NCI-H226 (cell line): ENCODE results near the gene TMEM100.

ENCODE experiments used
- DNase-seq: peaks from one replicate; pipeline ENCODE4 v3.0.0-alpha.2; 2015

The TMEM100 gene

GRCh38 chr17:55710829-55711496, 11.7 kb downstream of the TMEM100 start:
- DNase-seq, result no peak

DNA sequence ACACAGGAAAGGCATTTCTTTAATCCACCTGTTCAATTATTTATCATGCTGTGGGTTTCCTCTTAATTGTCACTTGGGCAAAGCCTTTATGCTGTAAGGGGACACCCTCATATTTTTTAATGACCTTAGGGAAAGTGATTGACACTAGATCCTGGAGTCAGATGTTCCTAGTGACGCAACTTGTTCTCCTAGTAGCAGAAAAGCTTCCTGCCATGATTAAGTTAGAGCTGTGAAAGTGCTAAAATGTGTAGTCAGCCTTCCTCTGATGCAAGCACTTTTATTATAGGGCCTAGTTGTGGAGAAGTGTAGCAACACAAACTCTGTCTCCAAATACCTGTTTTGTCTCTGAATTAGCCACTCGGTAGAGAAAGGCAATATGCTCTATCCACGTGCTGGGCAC, 12.3 kb downstream of the TMEM100 start:
- DNase-seq, result no peak

DNA sequence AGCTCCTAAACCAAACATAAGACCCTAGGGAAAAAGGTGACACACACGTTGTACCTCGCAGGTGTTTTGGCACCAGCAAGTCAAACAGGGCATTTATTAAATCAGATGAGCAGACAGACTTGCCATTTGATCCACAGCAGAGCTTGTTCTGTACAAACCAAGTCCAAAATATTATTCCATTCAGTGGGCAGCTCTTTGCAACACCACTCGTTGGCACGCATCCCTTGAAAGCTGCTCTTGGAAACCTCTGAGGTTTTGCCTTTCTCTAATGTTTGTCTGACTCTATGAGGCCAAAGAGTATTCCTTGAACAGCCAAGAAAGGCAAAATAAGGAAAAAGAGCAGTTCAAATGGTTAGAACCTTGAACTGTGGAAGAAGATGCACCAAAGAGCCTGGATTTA, 12.7 kb downstream of the TMEM100 start:
- no peak for DNase-seq

- DNase-seq, result no peak
Measured at GRCh38 chr17:55709440-55709839, 13.2 kb downstream of the TMEM100 start.

- DNase-seq, result no peak
Measured at GRCh38 chr17:55708175-55708974, 14.3 kb downstream of the TMEM100 start.

GRCh38 chr17:55706808-55707773, 15.6 kb downstream of the TMEM100 start:
- DNase-seq, result no peak

DNA sequence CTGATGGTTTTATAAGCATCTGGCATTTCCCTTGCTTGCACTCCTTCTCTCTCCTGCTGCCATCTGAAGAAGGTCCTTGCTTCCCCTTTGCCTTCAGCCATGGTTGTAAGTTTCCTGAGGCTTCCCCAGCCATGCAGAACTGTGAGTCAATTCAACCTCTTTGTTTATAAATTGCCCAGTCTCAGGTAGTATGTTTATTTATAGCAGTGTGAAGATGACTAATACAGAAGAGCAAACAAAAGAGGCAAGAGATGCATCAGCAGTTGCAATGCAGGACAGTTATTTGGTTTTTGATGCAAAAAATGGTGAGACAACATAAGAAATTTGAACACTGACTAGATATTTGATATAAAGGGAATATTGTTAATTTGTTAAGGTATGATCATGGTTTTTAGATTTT, 16.8 kb downstream of the TMEM100 start:
- DNase-seq, result no peak

- DNase-seq, result no peak
Measured at GRCh38 chr17:55704401-55704800, 18.3 kb downstream of the TMEM100 start.

DNA sequence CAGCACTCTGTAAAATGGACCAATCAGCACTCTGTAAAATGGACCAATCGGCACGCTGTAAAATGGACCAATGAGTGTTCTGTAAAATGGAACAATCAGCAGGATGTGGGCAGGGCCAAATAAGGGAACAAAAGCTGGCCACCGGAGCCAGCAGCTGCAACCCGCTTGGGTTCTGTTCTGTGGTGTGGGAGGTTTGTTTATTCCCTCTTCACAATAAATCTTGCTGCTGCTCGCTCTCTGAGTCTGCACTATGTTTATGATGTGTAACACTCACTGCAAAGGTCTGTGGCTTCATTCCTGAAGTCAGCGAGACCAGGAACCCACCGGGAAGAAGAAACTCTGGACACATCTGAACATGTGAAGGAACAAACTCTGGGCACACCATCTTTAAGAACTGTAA, 20.5 kb downstream of the TMEM100 start:
- no peak for DNase-seq

DNA sequence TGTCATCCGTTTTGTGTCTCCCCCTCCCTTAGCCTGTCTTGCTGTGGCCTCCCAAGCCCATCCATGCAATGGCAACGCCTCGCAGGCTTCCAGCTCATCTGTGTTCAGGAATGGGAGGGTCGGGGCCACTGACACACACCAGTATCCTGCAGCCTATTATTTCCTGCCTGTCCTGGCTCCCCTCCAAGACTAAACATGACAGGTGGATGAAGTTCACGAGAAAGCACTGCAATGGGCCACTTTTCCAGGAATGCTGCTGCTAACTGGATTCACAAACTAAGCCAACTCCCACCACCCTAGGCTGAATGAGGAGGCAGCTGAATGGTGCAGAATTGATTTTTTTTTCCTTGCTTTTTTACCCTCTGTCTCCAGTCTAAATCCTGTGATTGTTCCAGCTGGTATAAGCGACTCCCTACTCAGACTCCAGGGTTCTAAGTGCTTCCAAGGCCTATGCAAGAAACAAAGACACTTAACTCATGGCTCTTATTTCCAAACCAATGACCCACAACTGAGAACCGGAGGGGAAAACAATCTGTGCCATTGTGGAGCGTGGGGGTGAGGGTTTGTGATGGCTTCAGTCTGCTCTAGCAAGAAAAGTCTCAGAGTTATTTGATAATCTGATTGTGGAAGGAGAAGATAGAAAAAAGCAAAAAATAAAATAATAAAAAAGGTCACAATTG, 23.3 kb downstream of the TMEM100 start:
- no peak for DNase-seq

GRCh38 chr17:55694286-55694910, 28.3 kb downstream of the TMEM100 start:
- no peak for DNase-seq

- no peak for DNase-seq
Measured at GRCh38 chr17:55693254-55694216, 29.1 kb downstream of the TMEM100 start.

GRCh38 chr17:55692276-55692675, 30.4 kb downstream of the TMEM100 start:
- DNase-seq, result no peak

GRCh38 chr17:55691666-55692065, 31.0 kb downstream of the TMEM100 start:
- no peak for DNase-seq

- no peak for DNase-seq
Measured at GRCh38 chr17:55690105-55690508, 32.6 kb downstream of the TMEM100 start.

DNA sequence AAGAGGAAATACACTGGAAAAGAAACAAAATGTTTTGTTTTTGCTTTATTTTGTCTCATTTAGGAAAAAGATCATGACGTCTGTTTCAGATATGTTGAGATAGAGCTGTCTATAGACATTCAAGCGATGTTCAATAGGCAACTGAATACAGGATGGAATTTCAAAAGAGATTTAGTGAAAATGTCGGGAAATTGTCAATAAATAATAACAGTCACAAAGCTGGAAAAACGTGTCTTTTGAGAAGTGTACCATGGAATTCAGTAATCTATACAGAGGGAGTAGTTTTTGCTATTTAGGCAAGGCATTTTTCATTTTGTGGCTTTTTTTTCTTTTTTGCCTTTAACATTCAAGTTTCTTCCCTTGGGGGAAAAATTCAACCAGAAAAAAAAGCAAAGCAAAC, 33.0 kb downstream of the TMEM100 start:
- no peak for DNase-seq

GRCh38 chr17:55688057-55688456, 34.6 kb downstream of the TMEM100 start:
- DNase-seq, result no peak

DNA sequence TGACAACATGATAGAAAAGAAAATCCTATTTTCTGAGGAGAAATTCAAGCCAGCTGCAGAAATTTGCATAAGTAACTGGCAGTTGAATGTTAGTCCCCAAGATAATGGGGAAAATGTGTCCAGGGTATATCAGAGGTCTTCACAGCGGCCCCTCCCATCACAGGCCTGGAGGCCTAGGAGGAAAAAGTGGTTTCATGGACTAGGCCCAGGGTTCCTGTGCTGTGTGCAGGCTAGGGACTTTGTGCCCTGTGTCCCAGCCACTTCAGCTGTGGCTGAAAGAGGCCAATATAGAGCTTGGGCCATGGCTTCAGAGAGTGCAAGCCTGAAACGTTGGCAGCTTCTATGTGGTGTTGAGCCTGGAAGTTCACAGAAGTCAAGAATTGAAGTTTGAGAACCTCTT, 35.6 kb downstream of the TMEM100 start:
- no peak for DNase-seq

GRCh38 chr17:55683550-55684315, 38.9 kb downstream of the TMEM100 start:
- no peak for DNase-seq

DNA sequence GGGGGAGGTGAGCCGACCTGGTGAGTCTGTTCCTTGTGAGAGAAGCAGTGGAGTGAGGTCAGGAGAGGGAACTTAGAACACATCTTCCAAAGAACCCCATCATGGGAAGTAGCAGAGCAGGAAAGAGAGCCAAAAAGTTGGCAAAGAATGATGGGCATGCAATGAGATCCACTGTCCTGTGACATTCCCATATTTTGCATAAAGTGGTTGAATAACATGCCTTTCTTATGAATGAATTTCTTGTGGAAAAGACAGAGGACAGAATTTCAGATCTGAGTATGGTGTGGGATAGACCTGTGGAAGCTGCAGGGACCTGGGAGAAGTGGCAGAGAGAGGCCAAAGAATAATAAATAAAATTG, 41.3 kb downstream of the TMEM100 start:
- DNase-seq, result no peak
